LNCAP (cell line): ENCODE results near the gene METTL25.

ENCODE experiments used
- CTCF ChIP-seq: fragments of 450-650 bp; IDR thresholded peaks from 2 replicates; pipeline ENCODE4 v1.5.1; 2017; ENCODE audit warnings: mild to moderate bottlenecking

METTL25 gene

GRCh38 chr12:82448911-82449578 lies 90.7 kb downstream of the METTL25 start:
- no peak for TF ChIP-seq CTCF

DNA sequence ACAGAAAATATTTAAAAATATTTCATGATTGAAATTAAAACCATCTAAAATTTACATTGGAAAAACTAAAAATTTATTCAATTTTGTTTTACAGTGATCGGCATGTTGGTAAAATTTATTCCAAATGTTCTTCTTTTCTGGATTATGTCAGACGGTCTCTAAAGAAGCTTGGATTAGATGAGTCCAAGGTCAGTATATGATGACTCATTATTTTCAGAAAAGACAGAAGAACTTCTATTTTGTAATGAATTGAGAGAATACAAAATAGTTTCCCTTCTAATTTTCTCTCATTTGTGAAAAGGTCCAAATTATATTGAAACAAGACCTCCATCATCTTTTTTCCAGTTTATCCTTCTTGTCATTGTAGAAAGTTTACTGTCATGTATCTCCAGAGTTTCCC lies 98.3 kb downstream of the METTL25 start:
- no peak for TF ChIP-seq CTCF

GRCh38 chr12:82458101-82458500 lies 99.8 kb downstream of the METTL25 start:
- TF ChIP-seq CTCF: no peak

DNA sequence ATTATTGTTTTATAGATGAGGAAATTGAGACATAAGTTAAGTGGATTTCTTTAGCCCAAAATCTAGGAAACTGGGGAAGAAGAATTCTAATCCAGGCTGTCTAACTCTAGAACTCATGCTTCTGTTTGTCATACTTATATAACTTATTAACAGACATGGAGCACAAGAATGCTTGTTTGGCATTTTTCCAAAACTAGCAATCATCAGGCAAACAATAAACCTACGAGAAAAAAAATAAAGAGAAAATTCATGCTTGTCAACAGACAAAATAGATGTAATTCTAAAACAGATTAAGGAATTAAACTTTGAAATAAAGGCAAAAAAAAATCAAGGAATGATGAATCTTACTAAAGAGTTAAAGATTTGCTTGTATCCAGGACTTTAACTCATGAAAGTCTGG lies 103.1 kb downstream of the METTL25 start:
- TF ChIP-seq CTCF: no peak

DNA sequence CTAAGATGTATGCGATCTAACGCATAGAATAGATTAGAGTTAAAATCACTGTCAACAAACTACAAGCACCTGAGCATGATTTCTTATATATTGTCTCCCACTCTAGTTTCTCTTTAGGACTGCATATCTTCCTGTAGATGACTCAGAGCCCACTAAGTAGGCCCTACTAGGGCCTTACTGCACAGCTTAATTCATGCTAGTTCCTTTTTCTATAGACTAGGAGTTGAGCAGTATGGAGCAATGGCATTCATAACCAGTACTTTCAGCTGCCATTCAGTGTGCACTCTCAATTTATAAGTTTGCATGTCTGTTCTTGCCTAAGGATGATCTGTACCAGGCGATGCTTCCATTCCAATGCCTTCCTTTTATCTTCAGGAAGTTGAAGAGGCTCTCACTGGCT lies 103.5 kb downstream of the METTL25 start:
- no peak for TF ChIP-seq CTCF

- no peak for TF ChIP-seq CTCF
Measured at GRCh38 chr12:82468563-82468962, 110.2 kb downstream of the METTL25 start.

- TF ChIP-seq CTCF: no peak
Measured at GRCh38 chr12:82470906-82471512, 112.7 kb downstream of the METTL25 start.
